Femur (tissue), 1 donor: ENCODE data around the gene RHAG.
A peak's percentile ranks its signal among the peaks of the same experiment; 100 is the strongest.
"Not testable (repeated sequence)": the region's sequence is repeated elsewhere in the genome, so short reads cannot be mapped to it uniquely, and the experiment has no call there.

ENCODE experiments used
- DNase-seq: peaks from one replicate; pipeline ENCODE4 v3.0.0-alpha.2; 2017

RHAG gene

DNA sequence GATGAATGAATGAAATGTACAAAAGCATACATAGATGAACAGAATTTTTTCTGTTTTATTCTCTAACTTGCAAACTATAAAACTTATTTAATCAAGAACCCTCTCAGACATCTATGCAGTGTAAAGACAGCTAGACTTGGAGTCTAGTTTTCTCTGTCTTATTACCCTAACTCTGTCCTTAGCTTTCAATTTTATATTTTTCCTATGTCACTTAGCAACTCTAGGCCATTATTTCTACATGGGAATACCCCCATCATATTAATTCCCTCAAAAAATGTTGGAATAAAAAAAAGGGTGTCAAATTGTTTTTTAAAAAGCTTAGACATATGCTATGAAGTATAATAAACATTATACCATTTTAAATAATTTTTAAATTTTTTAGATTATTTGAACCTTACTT, 1.2 kb downstream of the RHAG start:
- no peak for DNase-seq

- no peak for DNase-seq
These were observed 1.8 kb downstream of the RHAG start for GRCh38 chr6:49634836-49635218.

DNA sequence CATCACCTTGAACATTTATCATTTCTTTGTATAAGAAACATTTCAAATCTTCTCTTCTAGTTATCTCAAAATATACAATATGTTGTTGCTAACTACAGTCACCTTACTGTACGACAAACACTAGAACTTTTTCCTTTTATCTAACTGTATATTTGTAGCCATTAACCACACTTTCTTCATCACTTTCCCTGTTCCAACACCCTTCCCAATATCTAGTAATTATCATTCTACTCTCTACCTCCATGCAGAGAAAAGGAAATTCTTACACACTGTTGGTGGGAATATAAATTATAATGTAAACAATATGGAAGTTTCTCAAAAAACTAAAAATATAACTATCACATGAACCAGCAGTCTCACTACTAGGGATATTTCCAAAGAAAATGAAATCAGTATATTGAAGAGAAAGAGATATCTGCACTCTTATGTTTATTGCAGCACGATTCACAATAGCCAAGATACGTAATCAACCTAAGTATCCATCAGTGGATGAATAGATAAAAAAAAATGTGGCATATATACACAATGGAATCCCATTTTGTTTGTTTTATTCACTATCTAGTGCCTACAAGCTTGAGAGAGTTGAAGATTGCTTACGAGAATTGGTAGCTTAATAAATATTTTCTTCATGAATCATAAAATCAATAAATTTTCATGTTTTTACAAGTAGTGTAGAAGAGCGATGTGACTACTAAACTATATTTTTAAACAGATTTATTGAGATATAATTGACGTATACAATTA, 2.4 kb downstream of the RHAG start:
- DNase-seq, result no peak

GRCh38 chr6:49633541-49633940, 3.1 kb downstream of the RHAG start:
- DNase-seq, result no peak

GRCh38 chr6:49632727-49633126, 3.9 kb downstream of the RHAG start:
- DNase-seq, result no peak

GRCh38 chr6:49629485-49630088, 7.1 kb downstream of the RHAG start:
- not testable (repeated sequence) for DNase-seq

- no peak for DNase-seq
These were observed 9.8 kb downstream of the RHAG start for GRCh38 chr6:49626811-49627210.

DNA sequence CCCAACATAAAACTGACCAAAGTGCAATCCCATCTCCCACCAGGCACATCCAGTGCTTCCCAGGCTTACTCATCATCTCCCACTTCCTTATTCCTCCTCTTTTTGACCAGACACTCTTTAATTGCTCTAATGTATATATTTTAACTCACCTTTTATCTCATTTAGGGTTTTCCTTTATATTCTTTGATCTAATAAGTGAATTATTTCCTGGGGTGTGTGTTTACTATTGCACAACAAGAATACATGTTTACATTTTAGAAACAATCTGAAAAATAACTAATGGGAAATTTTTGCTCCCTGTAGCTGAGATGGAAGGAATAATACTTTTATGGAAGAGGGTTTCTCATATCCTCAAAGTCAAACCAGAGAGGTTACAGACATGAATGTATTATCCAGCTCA, 18.4 kb downstream of the RHAG start:
- no peak for DNase-seq

GRCh38 chr6:49614144-49614543, 22.5 kb downstream of the RHAG start:
- not testable (repeated sequence) for DNase-seq

DNA sequence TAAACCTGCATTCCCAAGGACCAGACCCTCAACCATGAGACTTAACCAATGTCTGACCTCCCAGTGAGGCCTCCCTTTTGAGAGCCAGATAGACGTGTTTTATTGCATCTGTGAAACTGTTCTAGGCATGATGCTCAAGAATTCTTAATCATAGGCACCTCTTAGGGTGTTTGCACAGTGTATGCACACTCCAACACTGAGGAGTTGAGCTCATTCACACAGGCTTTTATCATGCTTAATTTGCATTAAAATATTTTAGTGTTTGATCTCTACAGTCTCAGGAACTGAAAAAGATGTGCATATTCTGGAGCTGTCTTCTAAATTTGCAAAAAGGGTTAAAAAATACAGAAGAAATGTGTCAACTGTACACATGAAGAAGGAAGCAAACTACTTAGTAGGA, 27.4 kb downstream of the RHAG start:
- no peak for DNase-seq

DNA sequence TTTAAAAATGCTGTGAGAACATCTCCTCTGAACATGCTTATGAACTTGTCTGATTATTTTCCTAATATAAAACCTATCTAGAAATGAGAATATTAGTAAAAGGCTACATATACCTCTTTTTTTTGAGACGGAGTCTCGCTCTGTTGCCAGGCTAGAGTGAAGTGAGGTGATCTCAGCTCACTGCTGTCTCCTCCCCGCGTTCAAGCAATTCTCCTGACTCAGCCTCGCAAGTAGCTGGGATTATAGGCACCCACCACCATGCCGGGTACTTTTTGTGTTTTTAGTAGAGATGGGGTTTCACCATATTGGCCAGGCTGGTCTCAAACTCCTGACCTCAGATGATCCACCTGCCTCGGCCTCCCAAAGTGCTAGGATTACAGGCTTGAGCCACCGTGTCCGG, 28.4 kb downstream of the RHAG start:
- not testable (repeated sequence) for DNase-seq

GRCh38 chr6:49607391-49607982, 29.2 kb downstream of the RHAG start:
- no peak for DNase-seq

GRCh38 chr6:49606721-49607390, 29.8 kb downstream of the RHAG start:
- DNase-seq, result peak; percentile 55

DNA sequence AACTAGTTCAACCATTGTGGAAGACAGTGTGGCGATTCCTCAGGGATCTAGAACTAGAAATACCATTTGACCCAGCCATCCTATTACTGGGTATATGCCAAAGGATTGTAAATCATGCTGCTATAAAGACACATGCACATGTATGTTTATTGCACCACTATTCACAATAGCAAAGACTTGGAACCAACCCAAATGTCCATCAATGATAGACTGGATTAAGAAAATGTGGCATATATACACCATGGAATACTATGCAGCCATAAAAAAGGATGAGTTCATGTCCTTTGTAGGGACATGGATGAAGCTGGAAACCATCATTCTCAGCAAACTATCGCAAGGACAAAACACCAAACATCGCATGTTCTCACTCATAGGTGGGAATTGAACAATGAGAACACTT, 32.6 kb downstream of the RHAG start:
- DNase-seq, result not testable (repeated sequence)

DNA sequence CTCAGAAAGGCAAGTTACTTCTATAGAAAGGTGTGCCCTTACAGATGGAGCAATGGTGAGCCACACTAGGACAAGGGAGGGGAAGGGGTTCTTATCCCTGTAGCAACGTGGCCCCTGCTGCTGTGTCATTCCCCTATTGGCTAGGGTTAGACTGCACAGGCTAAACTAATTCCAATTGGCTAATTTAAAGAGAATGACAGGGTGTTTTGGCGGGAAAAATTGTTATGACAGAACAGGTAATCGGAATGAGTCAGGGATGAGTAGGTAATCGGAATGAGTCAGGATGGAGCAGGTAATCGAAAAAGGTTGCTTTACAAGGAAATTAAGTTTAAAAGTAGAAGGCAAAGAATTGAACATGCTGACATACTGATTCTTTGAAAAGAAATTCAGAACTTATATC, 49.4 kb downstream of the RHAG start:
- DNase-seq, result not testable (repeated sequence)

DNA sequence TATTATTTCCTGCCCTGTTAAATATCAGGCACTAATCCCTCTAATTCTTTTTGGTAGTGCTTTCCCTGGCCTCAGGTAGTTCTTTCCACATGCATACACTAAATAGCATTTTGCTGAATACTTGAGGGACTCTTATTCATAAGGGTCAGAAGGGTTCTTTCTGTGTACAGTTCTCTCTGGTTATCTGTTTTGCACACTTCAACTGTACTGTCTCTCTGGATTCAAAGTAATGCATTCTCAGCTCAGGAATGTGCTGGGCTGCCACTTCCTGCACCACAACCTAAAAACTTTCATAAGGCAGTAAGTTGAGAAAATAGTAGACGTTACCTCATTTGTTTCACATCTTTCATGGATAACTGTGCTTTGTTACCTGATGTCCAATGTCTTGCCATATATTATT, 54.1 kb downstream of the RHAG start:
- no peak for DNase-seq

DNA sequence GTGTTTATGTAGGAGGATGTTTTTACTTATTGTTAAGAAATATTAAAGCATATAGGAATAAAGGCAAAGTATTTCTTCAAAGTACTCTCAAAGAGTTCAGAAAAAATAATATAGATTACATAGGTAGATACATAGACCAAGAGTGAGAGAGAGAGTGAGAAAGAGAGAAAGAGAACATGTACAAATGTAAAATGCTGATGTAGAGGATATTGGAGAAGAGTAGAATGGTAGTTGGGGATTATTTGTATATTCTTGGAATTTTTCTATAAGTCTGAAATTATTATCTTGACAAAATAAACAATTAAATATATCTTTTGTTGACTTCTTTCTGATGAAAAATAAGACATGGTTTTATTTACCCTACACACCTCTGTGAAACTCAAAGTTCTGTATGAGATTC, 57.0 kb downstream of the RHAG start:
- no peak for DNase-seq

DNA sequence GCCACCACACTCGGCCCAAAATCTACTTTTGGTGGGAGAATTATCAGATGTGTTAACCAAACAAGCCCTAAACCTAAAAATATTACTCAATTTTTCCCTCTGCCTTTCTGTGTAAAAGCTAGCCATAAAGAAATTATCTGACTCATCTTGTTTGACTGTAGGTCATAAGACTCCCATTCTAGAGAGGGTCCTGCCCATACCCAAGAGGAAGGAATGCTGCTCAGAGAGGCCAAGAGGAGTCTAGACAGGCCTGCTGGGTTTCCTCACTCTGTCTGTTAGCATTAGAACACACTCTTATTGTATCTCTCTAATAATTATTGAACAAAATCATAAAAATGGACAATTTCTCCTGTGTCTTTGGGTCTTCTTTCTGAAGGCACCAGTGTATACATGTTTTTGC, 60.0 kb downstream of the RHAG start:
- no peak for DNase-seq

GRCh38 chr6:49570474-49571079, 66.1 kb downstream of the RHAG start:
- DNase-seq, result no peak

DNA sequence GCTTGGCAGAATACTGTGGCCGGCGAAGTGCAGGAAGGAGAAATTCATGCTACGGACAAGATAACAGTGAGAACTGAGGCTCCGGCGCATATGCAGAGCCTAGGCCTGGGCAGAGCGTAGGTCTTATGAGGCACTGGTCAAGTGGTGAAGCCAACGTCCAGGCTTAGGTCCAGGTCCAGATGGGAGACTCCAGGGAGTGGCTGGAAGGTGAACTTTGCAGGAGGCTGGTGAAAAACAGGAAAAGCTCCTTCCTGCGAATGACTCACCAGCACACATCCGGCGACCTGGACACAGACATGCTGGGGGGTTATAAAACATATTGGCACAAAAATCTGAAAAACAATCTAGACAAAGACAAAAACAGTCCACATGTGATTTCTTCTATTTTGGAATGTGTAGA, 70.8 kb downstream of the RHAG start:
- peak; percentile 18 for DNase-seq

DNA sequence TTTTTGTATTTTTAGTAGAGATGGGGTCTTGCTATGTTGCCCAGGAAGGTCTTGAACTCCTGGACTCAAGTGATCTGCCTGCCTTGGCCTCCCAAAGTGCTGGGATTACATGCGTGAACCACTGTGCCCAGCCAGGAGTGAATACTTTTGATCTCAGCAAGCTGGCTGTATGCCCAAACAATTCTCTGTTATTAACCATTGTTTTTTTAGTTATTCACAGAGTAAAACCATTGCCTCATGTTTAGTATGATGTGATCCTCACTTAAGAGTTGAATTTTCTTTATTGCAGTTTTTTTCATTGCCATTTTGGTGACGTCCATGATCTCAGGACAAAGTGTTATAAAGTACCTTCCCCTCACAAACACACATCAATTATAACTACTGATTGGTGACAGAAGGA, 71.4 kb downstream of the RHAG start:
- no peak for DNase-seq

- no peak for DNase-seq
These were observed 72.1 kb downstream of the RHAG start for GRCh38 chr6:49564552-49564951.
